HUES64 (cell line): ENCODE data around the gene RPL34.

Experiments
- H3K27ac ChIP-seq: 2 replicates; pipeline ENCODE4 v1.7.0; 2013; ENCODE audit warnings: low read depth, low read length, inconsistent platforms
- H3K27me3 ChIP-seq: 2 replicates; pipeline ENCODE4 v1.6.1; 2013; ENCODE audit warnings: mild to moderate bottlenecking, low read length; ENCODE audit not compliant: insufficient read depth
- H3K36me3 ChIP-seq: 2 replicates; pipeline ENCODE4 v1.6.1; 2013; ENCODE audit warnings: mild to moderate bottlenecking, low read length; ENCODE audit not compliant: insufficient read depth
- H3K4me1 ChIP-seq: 2 replicates; pipeline ENCODE4 v1.6.1; 2013; ENCODE audit warnings: mild to moderate bottlenecking, low read length, moderate library complexity; ENCODE audit not compliant: insufficient read depth
- H3K4me3 ChIP-seq: 2 replicates; pipeline ENCODE4 v1.5.1; 2013; ENCODE audit warnings: mild to moderate bottlenecking, low read length, moderate library complexity
- H3K9ac ChIP-seq: 2 replicates; pipeline ENCODE4 v1.6.1; 2013; ENCODE audit warnings: mild to moderate bottlenecking, low read depth, low read length
- H3K9me3 ChIP-seq: 2 replicates; pipeline ENCODE4 v1.6.1; 2013; ENCODE audit warnings: low read depth, low read length; ENCODE audit not compliant: insufficient read depth
- WGBS: fragments of 150-250, 120-280 bp; methylation state at CpG from one replicate; pipeline ENCODE4 v1.1.7; 2013; ENCODE audit warnings: missing lambda C conversion rate; 5-methylcytosine and 5-hydroxymethylcytosine counted together

The RPL34 gene

DNA sequence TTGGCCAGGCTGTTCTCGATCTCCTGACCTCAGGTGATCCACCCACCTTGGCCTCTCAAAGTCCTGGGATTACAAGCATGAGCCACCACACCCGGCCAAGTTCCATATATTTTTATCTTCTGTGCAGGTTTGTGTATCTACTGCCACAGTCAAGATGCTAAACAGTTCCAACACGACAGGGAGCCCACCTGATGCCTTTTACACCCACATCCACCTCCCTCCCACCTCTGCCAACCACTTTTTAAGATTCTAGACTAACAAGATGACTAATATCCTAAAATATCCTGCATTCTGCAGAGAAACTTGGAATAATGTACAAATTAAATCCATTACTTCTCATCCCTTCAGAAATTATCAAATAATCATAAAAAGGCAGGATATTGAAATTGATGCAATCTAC lies 19.3 kb upstream of the RPL34 start:
- Histone ChIP-seq H3K9ac (no peak overlapping the region), H3K4me3 (no peak overlapping the region), H3K36me3 (no peaks in the 10 kb centered on the region), H3K4me1 (no peaks in the 10 kb centered on the region), H3K9me3 (no peaks in the 10 kb centered on the region), H3K27ac (no peak overlapping the region), H3K27me3 (peaks cover 5% of the 10 kb centered on the region; the same call in 1 of the 2 replicates)
- WGBS = 89% methylated on average over 3 of the region's 3 CpGs

DNA sequence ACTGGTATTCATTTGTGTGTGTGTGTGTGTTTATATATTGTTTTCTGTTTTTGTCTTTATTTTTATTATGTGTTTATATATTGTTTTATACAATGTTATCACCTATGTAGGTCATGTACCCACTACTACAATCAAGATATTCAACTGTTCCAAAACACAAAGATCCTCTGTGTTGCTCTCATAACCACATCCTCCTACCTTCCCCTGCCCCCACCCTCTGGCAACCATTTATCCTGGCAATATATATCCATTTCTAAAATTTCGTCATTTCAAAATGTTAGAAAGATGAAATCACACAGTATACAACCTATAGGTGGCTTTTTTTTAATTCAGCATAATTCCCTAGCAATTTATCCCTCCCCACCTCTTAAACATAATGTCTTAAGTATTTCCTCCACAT lies 18.8 kb upstream of the RPL34 start:
- Histone ChIP-seq H3K4me1 (no peaks in the 10 kb centered on the region), H3K36me3 (no peaks in the 10 kb centered on the region), H3K9ac (no peak overlapping the region), H3K27me3 (peaks cover under 1% of the 10 kb centered on the region; the same call in 1 of the 2 replicates), H3K4me3 (no peak overlapping the region), H3K27ac (no peak overlapping the region), H3K9me3 (0 out of 2 replicates have a peak, but pooled peaks cover under 1% of the 10 kb centered on the region)
- WGBS = 100% methylated on average over 1 of the region's 1 CpG

DNA sequence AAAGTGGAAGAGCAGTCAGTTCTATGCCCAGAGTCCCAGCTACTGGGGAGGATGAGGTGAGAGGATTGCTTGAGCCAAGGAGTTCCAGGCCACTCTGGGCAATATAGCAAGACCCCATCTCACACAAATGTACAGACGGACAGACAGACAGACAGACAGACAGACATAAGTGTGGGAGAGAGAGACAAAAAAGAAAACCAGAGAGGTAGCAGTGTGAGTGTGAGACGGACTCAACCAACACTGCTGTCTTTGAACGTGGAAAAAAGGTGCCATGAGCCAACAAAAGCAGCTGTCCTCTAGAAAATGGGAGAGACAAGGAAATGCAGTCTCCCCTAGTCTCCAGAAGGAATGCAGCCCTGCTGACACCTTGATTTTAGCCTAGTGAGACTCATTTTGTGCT lies 18.2 kb upstream of the RPL34 start:
- Histone ChIP-seq H3K4me3 (no peak overlapping the region), H3K9me3 (0 out of 2 replicates have a peak, but pooled peaks cover 3% of the 10 kb centered on the region), H3K36me3 (no peaks in the 10 kb centered on the region), H3K27ac (no peak overlapping the region), H3K4me1 (no peaks in the 10 kb centered on the region), H3K9ac (no peak overlapping the region), H3K27me3 (no peaks in the 10 kb centered on the region)
- WGBS = 87% methylated on average over 3 of the region's 3 CpGs

DNA sequence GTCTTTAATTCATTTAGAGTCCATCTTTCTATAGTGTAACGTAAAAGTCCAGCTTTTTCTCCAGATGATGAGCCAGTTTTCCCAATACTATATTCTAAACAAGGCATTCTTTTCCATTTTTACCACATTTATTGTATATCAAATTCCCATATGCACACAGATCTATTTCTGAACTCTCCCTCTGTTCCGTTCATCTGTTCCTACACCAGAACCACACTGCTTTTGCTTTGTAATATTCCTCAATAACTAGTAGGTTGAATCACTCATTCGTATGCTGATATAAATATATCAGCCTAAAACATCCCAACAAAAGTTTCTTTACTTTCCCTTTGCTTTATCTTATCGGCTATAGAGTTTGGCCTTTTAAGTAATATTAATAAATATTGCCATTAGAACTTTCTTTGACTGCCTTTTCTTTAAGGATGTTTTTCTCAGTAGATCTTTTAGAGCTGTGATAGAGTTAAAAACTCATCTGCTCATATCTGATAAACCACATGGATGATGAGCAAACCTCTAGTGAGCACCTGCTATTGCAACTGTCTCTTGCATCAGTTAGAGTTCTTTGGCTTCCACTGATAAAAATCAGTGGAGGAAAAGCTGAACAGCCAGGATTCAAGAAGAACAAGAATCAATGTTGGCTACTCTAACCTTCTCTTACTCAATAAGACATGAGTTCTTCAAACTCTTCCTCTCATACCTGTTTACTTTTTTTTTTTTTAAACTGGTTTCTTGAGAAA lies 13.1 kb upstream of the RPL34 start:
- no peak overlapping the region for H3K27ac ChIP-seq

DNA sequence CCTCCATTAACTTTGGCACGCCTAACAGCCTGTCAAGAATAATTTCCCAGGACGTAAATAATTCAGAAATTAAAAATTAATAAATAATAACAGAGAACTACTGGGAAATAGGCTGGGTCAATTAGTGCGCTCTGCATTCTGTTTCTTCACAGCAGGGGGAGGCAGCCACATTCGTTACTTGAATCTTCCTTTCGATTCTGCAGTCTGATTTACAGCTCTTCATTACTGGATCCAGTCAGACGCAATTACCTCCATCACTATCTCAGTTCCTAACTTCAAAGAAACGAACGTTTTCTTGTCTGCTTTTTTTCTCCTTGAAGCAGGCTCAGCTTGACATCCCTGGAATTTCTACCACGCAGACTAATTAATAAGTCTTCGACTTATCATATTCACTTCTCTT lies 9.0 kb upstream of the RPL34 start:
- H3K4me1 ChIP-seq = peaks cover 7% of the 10 kb centered on the region; the same call in 1 of the 2 replicates
- H3K9ac ChIP-seq = no peak overlapping the region
- no peaks in the 10 kb centered on the region for H3K27me3 ChIP-seq
- no peaks in the 10 kb centered on the region for H3K36me3 ChIP-seq
- H3K9me3 ChIP-seq = peaks cover 9% of the 10 kb centered on the region; the same call in 1 of the 2 replicates
- no peak overlapping the region for H3K4me3 ChIP-seq
- no peak overlapping the region for H3K27ac ChIP-seq
- WGBS = 75% methylated on average over 9 of the region's 10 CpGs

More for the DNA sequence above, 13.1 kb upstream of the RPL34 start:
- Histone ChIP-seq H3K4me1 (peaks cover 7% of the 10 kb centered on the region; the same call in 1 of the 2 replicates), H3K27me3 (no peaks in the 10 kb centered on the region), H3K36me3 (no peaks in the 10 kb centered on the region), H3K9me3 (0 out of 2 replicates have a peak, but pooled peaks cover 3% of the 10 kb centered on the region), H3K9ac (no peak overlapping the region), H3K4me3 (no peak overlapping the region)
- WGBS = over 99% methylated on average over 3 of the region's 4 CpGs

DNA sequence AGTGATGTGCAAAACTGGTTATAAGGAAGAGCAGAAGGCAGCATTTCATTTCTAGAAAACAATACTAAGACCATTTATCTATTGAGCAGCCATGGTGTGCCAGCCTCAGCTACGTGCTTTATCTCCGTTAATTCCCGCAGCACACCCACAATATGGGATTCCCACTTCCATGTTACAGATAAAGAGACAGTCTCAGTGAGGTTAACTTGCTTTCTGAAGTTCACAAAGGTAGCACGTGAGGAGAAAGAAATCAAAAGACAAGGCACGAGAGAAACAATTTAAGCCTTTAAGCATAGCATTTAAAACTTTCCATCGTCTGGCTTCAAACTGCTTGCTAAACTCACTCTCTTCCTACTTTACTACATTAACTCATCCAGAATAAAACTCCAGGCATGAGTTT lies 8.0 kb upstream of the RPL34 start:
- Histone ChIP-seq H3K27me3 (no peaks in the 10 kb centered on the region), H3K27ac (no peak overlapping the region), H3K4me1 (peaks cover 7% of the 10 kb centered on the region; the same call in 1 of the 2 replicates), H3K9ac (no peak overlapping the region), H3K9me3 (peaks cover 6% of the 10 kb centered on the region; the same call in 1 of the 2 replicates), H3K4me3 (no peak overlapping the region), H3K36me3 (no peaks in the 10 kb centered on the region)
- WGBS = 90% methylated on average over 6 of the region's 6 CpGs

DNA sequence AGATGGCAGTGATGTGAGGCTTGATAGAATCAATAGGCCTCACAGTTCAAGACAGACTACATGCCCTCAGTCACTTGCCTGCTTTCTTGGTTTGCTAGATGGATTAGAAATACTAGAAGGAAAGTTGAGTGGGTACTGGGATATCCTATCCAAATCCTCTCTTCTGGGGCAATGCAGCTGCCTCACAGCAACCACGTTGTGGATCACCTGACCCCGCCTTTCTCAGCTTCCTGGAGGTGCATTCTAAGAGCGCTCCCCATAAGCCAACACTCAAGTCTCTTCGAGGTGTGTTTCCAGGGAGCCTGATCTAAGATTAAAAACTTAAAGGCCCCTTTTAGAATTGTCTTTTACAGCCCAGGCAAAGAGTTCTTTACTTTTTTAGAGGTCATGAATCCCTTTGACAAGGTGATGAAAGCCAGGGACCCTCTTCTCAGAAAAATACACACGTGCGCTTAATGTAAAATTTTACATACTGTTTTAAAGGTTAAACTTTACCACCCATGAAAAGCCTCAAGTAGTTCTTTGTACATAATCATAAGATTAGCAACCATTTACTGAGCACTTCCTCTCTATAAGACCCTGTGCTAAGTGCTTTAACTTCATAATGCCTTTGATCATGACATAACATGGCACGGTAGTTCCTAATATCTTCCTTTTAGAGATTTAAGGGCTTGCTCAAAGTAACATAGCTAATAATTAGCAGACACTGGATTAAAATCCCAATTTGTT lies 840 bp upstream of the RPL34 start:
- Histone ChIP-seq H3K27me3 (no peaks in the 10 kb centered on the region), H3K27ac (no peak overlapping the region), H3K9me3 (peaks cover 6% of the 10 kb centered on the region; the same call in 1 of the 2 replicates), H3K4me1 (peaks cover 18% of the 10 kb centered on the region), H3K4me3 (peak overlapping the region; percentile 89), H3K9ac (no peak overlapping the region), H3K36me3 (peaks cover 36% of the 10 kb centered on the region)
- WGBS = 83% methylated on average over 7 of the region's 7 CpGs

DNA sequence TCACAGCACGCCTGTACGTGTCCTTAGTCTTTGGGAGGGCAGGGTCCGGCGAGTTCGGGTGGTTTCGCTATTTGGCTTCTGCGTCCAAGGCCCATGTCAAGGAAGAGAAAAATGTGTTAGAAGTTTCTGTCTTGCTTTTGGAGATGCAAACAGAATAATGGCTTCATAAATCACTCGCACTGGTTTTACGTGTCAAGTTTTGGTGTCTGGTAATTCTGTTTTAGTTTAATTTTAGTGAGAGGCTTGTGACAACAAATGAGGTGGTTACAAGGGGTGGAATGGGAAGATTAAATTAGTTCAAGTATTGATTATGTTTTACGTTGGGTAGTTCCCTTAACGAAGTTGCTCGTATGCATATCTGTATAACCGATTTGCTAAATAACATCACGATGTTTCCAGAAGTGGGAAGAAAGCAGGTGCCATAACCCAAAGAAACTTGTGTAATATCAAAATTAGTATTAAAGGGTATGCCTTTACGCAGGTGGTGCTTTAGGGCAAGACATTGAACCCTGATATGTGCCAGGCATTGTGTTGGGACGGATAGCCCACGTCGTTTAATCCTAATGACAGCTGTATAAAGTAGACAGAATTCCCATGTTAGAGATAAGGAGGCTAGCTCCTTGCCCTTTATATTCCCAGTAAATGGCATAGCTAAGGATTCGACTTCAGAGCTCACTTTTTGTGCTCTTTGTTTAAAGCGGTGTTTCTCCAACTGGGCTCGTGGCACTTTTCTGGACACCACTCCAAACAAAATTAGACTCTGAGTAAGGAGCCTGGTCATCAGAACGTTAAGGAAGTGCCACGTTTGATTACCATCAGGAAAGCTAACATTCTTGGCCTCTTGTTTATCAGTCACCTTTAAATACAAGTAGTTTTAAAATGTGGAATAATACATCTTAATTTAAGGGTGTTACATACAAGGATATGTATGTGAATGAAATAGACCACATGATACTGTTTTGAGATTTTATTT lies 843 bp downstream of the RPL34 start:
- Histone ChIP-seq H3K4me1 (peaks cover 18% of the 10 kb centered on the region), H3K27me3 (no peaks in the 10 kb centered on the region), H3K27ac (peak overlapping the region; percentile 77), H3K36me3 (peaks cover 52% of the 10 kb centered on the region), H3K9me3 (no peaks in the 10 kb centered on the region), H3K9ac (peak overlapping the region; percentile 99), H3K4me3 (peak overlapping the region; percentile 89)
- 10% methylated on average over 23 of the region's 23 CpGs for WGBS

DNA sequence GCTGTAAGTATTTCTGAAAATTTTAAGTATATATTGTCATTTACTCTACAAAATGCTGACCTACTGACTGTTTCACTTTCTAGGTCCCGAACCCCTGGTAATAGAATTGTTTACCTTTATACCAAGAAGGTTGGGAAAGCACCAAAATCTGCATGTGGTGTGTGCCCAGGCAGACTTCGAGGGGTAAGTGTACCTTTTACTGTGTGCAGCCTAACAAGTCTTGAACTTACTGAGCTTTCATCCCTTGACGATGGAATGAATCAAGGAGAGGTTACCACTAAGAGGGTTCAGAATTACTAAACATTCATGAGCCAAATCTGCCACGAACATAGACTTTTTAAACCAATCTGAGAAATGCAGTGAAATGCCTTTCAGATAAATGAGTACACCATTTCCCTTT lies 1.6 kb downstream of the RPL34 start:
- H3K4me1 ChIP-seq = peaks cover 18% of the 10 kb centered on the region
- H3K36me3 ChIP-seq = peaks cover 60% of the 10 kb centered on the region
- peak overlapping the region; percentile 77 for H3K27ac ChIP-seq
- no peaks in the 10 kb centered on the region for H3K27me3 ChIP-seq
- no peaks in the 10 kb centered on the region for H3K9me3 ChIP-seq
- 93% methylated on average over 4 of the region's 4 CpGs for WGBS
- H3K4me3 ChIP-seq = peak overlapping the region; percentile 89
- peak overlapping the region; percentile 99 for H3K9ac ChIP-seq

DNA sequence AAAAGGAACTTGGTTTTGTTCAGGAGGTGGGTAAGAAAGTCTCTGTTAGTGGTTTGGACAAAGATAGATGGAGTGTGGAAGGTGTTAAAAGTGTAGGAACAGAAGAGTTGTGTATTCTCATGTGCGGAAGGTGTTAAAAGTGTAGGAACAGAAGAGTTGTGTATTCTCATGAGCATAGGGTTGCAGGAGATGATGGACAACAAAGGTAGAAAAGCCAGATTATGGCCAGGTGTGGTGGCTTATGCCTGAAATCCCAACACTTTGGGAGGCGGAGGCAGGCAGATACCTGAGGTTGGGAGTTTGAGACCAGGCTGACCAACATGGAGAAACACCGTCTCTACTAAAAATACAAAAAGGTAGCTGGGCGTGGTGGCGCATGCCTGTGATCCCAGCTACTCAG lies 2.5 kb downstream of the RPL34 start:
- H3K9ac ChIP-seq = peak overlapping the region; percentile 99; the same call in 1 of the 2 replicates
- H3K27me3 ChIP-seq = no peaks in the 10 kb centered on the region
- H3K36me3 ChIP-seq = peaks cover 69% of the 10 kb centered on the region
- peaks cover 18% of the 10 kb centered on the region for H3K4me1 ChIP-seq
- WGBS = 93% methylated on average over 5 of the region's 5 CpGs
- H3K9me3 ChIP-seq = no peaks in the 10 kb centered on the region
- peak overlapping the region; percentile 89; the same call in 1 of the 2 replicates for H3K4me3 ChIP-seq
- H3K27ac ChIP-seq = no peak overlapping the region; the same call in 1 of the 2 replicates
